MV-4-11 (cell line): ENCODE data around the gene CCDC102A.
"Not testable (repeated sequence)": the region's sequence is repeated elsewhere in the genome, so short reads cannot be mapped to it uniquely, and the experiment has no call there.

ENCODE experiments used
- DNase-seq: peaks from one replicate; lab custom pipeline; 2025; lab: John Stamatoyannopoulos, UW

CCDC102A gene

GRCh38 chr16:57536306-57537193, at the start of gene CCDC102A:
TSS of gene CCDC102A (minus strand) at chr16:57536571. CDS start at chr16:57529177, 7,394 bp downstream.
- DNase-seq = peak; percentile 29

GRCh38 chr16:57585051-57585687, 48.8 kb upstream of the CCDC102A start:
- no peak for DNase-seq

- no peak for DNase-seq
Observed at GRCh38 chr16:57579361-57579665, 42.9 kb upstream of the CCDC102A start.

DNA sequence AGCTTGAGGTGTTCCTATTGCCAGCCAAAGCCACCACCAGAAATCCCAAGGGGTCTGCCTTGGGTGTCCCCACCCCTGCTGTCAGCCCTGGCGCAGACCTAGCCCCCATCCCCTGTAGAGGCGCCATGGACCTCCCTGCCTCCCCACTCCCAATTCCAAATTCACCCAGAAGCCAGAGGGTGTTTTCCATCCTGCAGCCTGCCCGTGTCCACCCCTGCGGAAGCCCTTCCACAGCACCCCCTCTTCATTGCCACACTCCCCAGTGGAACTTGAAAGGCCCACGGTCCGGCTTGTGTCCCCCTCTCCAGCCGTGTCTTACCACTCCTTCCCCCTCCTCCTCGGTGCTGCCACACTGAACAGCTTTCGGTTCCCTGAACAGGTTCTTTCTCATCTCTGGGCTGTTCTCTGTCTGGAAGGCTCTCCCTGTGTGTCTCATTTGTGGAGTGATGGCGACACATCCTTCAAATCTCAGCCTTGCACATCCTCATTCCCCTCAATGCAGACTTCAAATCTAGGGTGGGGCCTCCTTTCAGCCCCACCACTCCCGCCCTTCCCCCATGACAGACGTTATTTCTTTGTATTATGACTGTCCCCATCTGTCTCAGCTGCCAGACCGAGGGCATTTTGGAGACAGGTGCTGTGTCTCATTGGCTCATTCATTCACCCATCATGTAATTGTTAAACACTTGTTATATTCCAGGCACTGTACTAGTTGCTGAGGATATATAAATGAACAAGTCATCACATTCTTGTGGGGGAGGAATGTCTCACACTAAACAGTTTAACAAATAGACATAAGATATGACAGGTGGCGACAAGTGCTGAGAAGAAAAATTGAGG, 42.4 kb upstream of the CCDC102A start:
- peak; percentile 28 for DNase-seq

- peak; percentile 45 for DNase-seq
Observed at GRCh38 chr16:57577691-57578224, 41.4 kb upstream of the CCDC102A start.

DNA sequence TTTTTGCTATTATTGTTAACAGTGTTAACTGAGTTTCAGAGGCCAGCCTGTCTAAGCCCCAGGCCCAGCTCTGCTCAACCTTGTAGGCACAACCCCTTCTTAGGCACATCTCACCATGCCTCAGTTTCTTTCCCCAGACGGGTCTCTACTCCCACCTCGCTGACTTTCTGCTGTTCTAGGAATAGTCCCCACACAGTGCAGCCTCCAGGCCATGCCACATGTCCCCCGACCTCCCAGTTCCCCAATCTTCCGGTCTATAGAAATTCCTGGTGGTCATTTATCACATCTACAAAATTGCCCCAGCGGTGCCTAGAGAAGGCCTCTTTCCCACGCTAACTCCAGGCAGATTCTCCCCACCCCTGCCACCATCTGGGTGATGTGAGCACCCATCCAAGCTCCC, 40.8 kb upstream of the CCDC102A start:
- no peak for DNase-seq

DNA sequence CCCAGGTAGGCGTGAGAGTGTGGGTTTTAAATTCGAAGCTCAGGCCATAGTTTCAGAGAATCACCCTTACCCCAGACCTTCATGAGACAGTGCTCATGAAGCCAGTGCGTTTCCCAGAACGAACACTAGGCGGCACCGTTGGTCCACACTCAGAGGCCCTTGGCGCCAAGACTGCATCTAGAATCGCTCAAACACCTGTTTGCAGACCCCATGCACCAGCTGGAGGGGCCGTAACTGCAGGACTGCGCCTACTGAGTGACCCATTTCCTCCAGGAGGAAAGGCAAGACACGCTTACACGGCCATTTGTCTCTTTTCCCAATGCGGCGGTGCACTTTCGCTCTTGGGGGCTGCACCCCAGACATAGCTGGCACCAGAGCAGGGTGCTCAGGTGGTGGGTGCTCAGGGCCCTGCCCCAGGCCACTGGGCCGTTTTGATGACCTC, 40.1 kb upstream of the CCDC102A start:
- DNase-seq = peak; percentile 51

- no peak for DNase-seq
Observed at GRCh38 chr16:57575468-57576277, 39.3 kb upstream of the CCDC102A start.

GRCh38 chr16:57574646-57575467, 38.5 kb upstream of the CCDC102A start:
- DNase-seq = no peak

DNA sequence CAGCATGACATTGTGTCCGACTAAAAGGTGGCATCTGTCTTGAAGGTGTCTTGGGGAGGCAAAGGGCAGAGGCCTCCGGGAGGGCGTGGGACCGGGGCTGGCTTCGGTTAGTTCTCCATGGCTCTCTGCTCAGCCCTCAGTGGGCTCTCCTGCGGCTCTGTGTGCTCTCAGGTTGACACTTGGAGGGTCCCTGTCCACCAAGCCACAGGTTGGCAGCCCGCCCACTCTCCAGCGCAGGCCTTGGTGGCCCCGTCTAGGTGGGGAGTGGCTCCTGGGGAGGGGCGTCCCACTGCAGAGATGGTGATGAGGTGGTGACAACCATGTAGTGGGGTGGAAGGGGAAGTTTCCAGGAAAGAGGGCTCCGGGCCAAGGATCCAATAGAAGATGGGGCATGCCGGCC, 37.7 kb upstream of the CCDC102A start:
- DNase-seq = no peak

- no peak for DNase-seq
Observed at GRCh38 chr16:57572978-57573728, 36.8 kb upstream of the CCDC102A start.

GRCh38 chr16:57571098-57571497, 34.7 kb upstream of the CCDC102A start:
- DNase-seq = no peak

DNA sequence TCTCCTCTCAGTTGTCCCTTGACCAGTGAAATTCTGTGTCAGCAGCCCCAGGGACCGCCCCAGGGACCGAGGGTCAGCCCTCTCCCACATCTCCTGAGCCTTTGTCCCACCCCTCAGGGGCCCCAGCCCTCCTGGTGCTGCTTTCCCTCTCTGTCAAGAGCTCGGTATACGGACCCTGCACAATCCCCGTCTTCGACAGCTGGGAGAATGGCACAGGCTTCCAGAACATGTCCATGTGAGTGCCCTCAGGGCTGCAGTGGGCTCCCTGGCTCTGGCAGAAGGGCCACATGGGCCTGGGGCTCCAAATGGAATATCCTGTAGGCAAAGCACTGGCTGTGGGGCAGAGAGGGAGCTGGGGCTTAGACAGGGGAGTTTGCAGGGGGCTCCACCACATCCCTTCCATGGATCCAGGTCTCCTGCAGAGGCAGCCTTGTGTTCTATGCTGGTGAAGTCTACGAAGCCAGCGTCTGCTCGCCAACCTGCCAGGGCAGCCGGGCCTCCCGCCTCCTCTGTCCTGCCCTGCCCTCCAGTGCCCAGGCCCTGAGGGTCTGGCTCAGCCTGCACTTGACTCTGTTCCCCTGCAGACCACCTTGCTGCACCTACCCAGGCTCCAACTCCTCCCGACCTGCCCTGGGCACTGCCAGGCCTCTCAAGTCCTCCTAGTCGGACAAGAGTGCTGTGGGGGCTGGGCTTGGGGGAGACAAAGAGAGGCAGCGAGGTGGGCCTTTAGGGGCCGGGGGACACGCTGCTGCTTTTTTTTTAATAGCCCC, 34.1 kb upstream of the CCDC102A start:
- no peak for DNase-seq

GRCh38 chr16:57569306-57569946, 33.1 kb upstream of the CCDC102A start:
- no peak for DNase-seq

DNA sequence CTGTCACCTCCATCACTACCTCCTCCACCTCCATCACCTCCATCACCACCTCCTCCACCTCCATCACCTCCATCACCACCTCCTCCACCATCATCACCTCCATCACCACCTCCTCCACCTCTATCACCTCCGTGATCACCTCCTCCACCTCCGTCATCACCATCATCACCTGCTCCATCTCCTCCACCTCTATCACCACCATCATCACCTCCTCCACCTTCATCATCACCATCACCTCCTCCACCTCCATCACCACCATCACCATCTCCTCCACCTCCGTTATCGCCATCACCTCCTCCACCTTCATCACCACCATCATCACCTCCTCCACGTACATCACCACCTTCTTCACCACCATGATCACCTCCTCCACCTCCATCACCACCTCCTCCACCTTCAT, 32.4 kb upstream of the CCDC102A start:
- not testable (repeated sequence) for DNase-seq

- DNase-seq = no peak
Observed at GRCh38 chr16:57568173-57568678, 31.9 kb upstream of the CCDC102A start.

- no peak for DNase-seq
Observed at GRCh38 chr16:57567691-57568090, 31.3 kb upstream of the CCDC102A start.

- DNase-seq = no peak
Observed at GRCh38 chr16:57566436-57566835, 30.1 kb upstream of the CCDC102A start.
